ENCODE results near the gene KLRK1.
"Not testable (repeated sequence)": the region's sequence is repeated elsewhere in the genome, so short reads cannot be mapped to it uniquely, and the experiment has no call there.

Gene KLRK1

GRCh38 chr12:10389904-10390303 lies at the start of gene KLRK1:
KLRK1 (minus strand) TSS chr12:10390041; CDS start chr12:10388810, 1,231 bp downstream.
- DNase-seq, result no peak

GRCh38 chr12:10437601-10438000 lies 47.8 kb upstream of the KLRK1 start:
- not testable (repeated sequence) for DNase-seq

- not testable (repeated sequence) for DNase-seq
Observed at GRCh38 chr12:10435816-10436215, 46.0 kb upstream of the KLRK1 start, which contains the start of gene KLRC2. KLRC2 (minus strand) TSS chr12:10436010; CDS start chr12:10435986, 24 bp downstream.

GRCh38 chr12:10430623-10431022 lies 40.8 kb upstream of the KLRK1 start:
- not testable (repeated sequence) for DNase-seq

- DNase-seq, result not testable (repeated sequence)
Observed at GRCh38 chr12:10425938-10426337, 36.1 kb upstream of the KLRK1 start.

- not testable (repeated sequence) for DNase-seq
Observed at GRCh38 chr12:10424260-10424899, 34.5 kb upstream of the KLRK1 start.

- not testable (repeated sequence) for DNase-seq
Observed at GRCh38 chr12:10422159-10422558, 32.3 kb upstream of the KLRK1 start.

GRCh38 chr12:10420334-10420733 lies 30.5 kb upstream of the KLRK1 start, which contains the start of gene KLRC3:
KLRC3 (minus strand) TSS chr12:10420595; CDS start chr12:10420550, 45 bp downstream.
- DNase-seq, result not testable (repeated sequence)

- no peak for DNase-seq
Observed at GRCh38 chr12:10409392-10409791, 19.6 kb upstream of the KLRK1 start, which contains the start of gene KLRC4. KLRC4 (minus strand) TSS chr12:10409757; CDS start chr12:10409575, 182 bp downstream.

GRCh38 chr12:10408842-10409241 lies 19.0 kb upstream of the KLRK1 start:
- DNase-seq, result no peak

GRCh38 chr12:10406725-10407124 lies 16.9 kb upstream of the KLRK1 start:
- DNase-seq, result no peak

GRCh38 chr12:10405294-10405693 lies 15.5 kb upstream of the KLRK1 start:
- no peak for DNase-seq

GRCh38 chr12:10404798-10405197 lies 15.0 kb upstream of the KLRK1 start:
- no peak for DNase-seq

GRCh38 chr12:10400829-10401228 lies 11.0 kb upstream of the KLRK1 start:
- no peak for DNase-seq

GRCh38 chr12:10398168-10398567 lies 8.3 kb upstream of the KLRK1 start:
- no peak for DNase-seq

GRCh38 chr12:10397296-10397695 lies 7.5 kb upstream of the KLRK1 start:
- no peak for DNase-seq

- DNase-seq, result not testable (repeated sequence)
Observed at GRCh38 chr12:10396176-10396575, 6.3 kb upstream of the KLRK1 start.

- DNase-seq, result no peak
Observed at GRCh38 chr12:10395390-10395998, 5.7 kb upstream of the KLRK1 start.

GRCh38 chr12:10394531-10395152 lies 4.8 kb upstream of the KLRK1 start:
- DNase-seq, result not testable (repeated sequence)

GRCh38 chr12:10393291-10393690 lies 3.5 kb upstream of the KLRK1 start:
- DNase-seq, result no peak

- no peak for DNase-seq
Observed at GRCh38 chr12:10392394-10392930, 2.6 kb upstream of the KLRK1 start.

GRCh38 chr12:10390991-10391390 lies 1.1 kb upstream of the KLRK1 start:
- DNase-seq, result not testable (repeated sequence)

- no peak for DNase-seq
Observed at GRCh38 chr12:10388624-10389413, 1.0 kb downstream of the KLRK1 start.

All from NCI-H2227 treated with DMSO at 0.1 percent for 48 hours (cell line).